ENCODE results near the gene PRR5L.

PRR5L gene

GRCh38 chr11:36362902-36363301 lies 66.8 kb downstream of the PRR5L start:
- Histone ChIP-seq H3K9me3 (ENCODE audit: control insufficient read depth, insufficient read depth, low read depth, low read length) (no peaks in the 10 kb centered on the region), H3K27ac (ENCODE audit: extremely low read depth, low read depth, low read length) (no peak overlapping the region), H3K4me3 (ENCODE audit: low read depth, low read length) (no peak overlapping the region), H3K36me3 (ENCODE audit: control insufficient read depth in 2 of 2, insufficient read depth in 1 of 2, low read length in 2 of 2) (no peaks in the 10 kb centered on the region), H3K4me1 (ENCODE audit: control insufficient read depth, insufficient read depth, low read length) (no peaks in the 10 kb centered on the region)
- CTCF ChIA-PET = interaction anchor here (1.2 to 3.7 kb wide), 4 partner anchors 13 to 116 kb away, joined by 4 to 18 read pairs (median 6); no protein-coding TSS in a partner anchor
- TF ChIP-seq FEZF1 (tag by site-specific recombination; IDR thresholded peaks at IDR 0.05) (no peak), ZXDB (tag by site-specific recombination; IDR thresholded peaks at IDR 0.05) (no peak), ZNF621 (tag by site-specific recombination; IDR thresholded peaks at IDR 0.05) (no peak), REPIN1 (tag by site-specific recombination; IDR thresholded peaks at IDR 0.05; ENCODE audit: low read depth) (no peak), ZNF449 (tag by site-specific recombination; IDR thresholded peaks at IDR 0.05) (no peak), ZBTB11 (tag by site-specific recombination; conservative IDR thresholded peaks at IDR 0.05; ENCODE audit: low read depth) (no peak)
- POLR2A ChIA-PET = interaction anchor here (1.0 to 1.9 kb wide), 4 partner anchors 10 to 93 kb away, joined by 3 to 15 read pairs (median 6); no protein-coding TSS in a partner anchor

- no peaks in the 10 kb centered on the region for H3K4me1 ChIP-seq (ENCODE audit: control insufficient read depth, insufficient read depth, low read length)
- no peaks in the 10 kb centered on the region for H3K9me3 ChIP-seq (ENCODE audit: control insufficient read depth, insufficient read depth, low read depth, low read length)
- H3K4me3 ChIP-seq (ENCODE audit: low read depth, low read length) = no peak overlapping the region
- POLR2A ChIA-PET = interaction anchor here (0.5 to 1.9 kb wide), 5 partner anchors 10 to 92 kb away, joined by 3 to 15 read pairs (median 5); no protein-coding TSS in a partner anchor
- TF ChIP-seq ZBTB1 (tag by site-specific recombination; IDR thresholded peaks at IDR 0.05) (no peak), ZNF830 (tag by site-specific recombination; IDR thresholded peaks at IDR 0.05; ENCODE audit: low read depth) (no peak), ZNF341 (tag by site-specific recombination; IDR thresholded peaks at IDR 0.05; ENCODE audit: low read depth) (no peak), ZNF768 (tag by site-specific recombination; IDR thresholded peaks at IDR 0.05) (peak; percentile 60; the same call in 1 of the 2 replicates), ZNF121 (tag by site-specific recombination; IDR thresholded peaks at IDR 0.05) (no peak)
- CTCF ChIA-PET = interaction anchor here (0.7 to 3.7 kb wide), 7 partner anchors 10 to 130 kb away, joined by 3 to 18 read pairs (median 4); no protein-coding TSS in a partner anchor
- H3K27ac ChIP-seq (ENCODE audit: extremely low read depth, low read depth, low read length) = no peak overlapping the region
- H3K36me3 ChIP-seq (ENCODE audit: control insufficient read depth in 2 of 2, insufficient read depth in 1 of 2, low read length in 2 of 2) = no peaks in the 10 kb centered on the region
Measured at GRCh38 chr11:36363361-36364268, 67.5 kb downstream of the PRR5L start.

GRCh38 chr11:36364551-36365325 lies 68.7 kb downstream of the PRR5L start:
- H3K9me3 ChIP-seq (ENCODE audit: control insufficient read depth, insufficient read depth, low read depth, low read length) = no peaks in the 10 kb centered on the region
- no peak for TF ChIP-seq ZNF561 (tag by site-specific recombination; IDR thresholded peaks at IDR 0.05; ENCODE audit: borderline replicate concordance)
- TF ChIP-seq ZNF302 (tag by site-specific recombination; IDR thresholded peaks at IDR 0.05; ENCODE audit: low read depth) = no peak
- no peak for TF ChIP-seq MYNN (tag by site-specific recombination; IDR thresholded peaks at IDR 0.05; ENCODE audit: borderline replicate concordance)
- TF ChIP-seq ZBTB1 (tag by site-specific recombination; IDR thresholded peaks at IDR 0.05) = no peak
- no peak overlapping the region for H3K4me3 ChIP-seq (ENCODE audit: low read depth, low read length)
- no peak overlapping the region for H3K27ac ChIP-seq (ENCODE audit: extremely low read depth, low read depth, low read length)
- ChIA-PET CTCF (interaction anchor here (0.7 to 3.7 kb wide), 6 partner anchors 11 to 125 kb away, joined by 3 to 18 read pairs (median 4); no protein-coding TSS in a partner anchor), POLR2A (interaction anchor here (0.6 to 1.9 kb wide), 3 partner anchors 8 to 15 kb away, joined by 5 to 15 read pairs (median 6); no protein-coding TSS in a partner anchor)
- H3K36me3 ChIP-seq (ENCODE audit: control insufficient read depth in 2 of 2, insufficient read depth in 1 of 2, low read length in 2 of 2) = no peaks in the 10 kb centered on the region
- no peaks in the 10 kb centered on the region for H3K4me1 ChIP-seq (ENCODE audit: control insufficient read depth, insufficient read depth, low read length)

Measured in HEK293 (cell line).